Uterus (tissue), 2 donors: Measurements from ENCODE around the gene IRF1.

Experiments
- POLR2A ChIP-seq, 2 donors: fragments of 450-650 bp; IDR thresholded peaks; one replicate each; pipeline ENCODE4 v1.6.1; 2016; ENCODE audit warnings: antibody characterized with exemption in 2 of 2, mild to moderate bottlenecking in 1 of 2, moderate library complexity in 1 of 2
- TF ChIP-seq, protein P1 (sequence below), 4 experiments: fragments of 200-600 bp in 2 of 4; fragments of 450-650 bp in 2 of 4; sonication (generic) in 2 of 4; IDR thresholded peaks; one replicate each; pipeline ENCODE4 v1.5.1; 2016 to 2019; ENCODE audit warnings: antibody characterized with exemption in 4 of 4, mild to moderate bottlenecking in 2 of 4, moderate library complexity in 1 of 4

DNA sequence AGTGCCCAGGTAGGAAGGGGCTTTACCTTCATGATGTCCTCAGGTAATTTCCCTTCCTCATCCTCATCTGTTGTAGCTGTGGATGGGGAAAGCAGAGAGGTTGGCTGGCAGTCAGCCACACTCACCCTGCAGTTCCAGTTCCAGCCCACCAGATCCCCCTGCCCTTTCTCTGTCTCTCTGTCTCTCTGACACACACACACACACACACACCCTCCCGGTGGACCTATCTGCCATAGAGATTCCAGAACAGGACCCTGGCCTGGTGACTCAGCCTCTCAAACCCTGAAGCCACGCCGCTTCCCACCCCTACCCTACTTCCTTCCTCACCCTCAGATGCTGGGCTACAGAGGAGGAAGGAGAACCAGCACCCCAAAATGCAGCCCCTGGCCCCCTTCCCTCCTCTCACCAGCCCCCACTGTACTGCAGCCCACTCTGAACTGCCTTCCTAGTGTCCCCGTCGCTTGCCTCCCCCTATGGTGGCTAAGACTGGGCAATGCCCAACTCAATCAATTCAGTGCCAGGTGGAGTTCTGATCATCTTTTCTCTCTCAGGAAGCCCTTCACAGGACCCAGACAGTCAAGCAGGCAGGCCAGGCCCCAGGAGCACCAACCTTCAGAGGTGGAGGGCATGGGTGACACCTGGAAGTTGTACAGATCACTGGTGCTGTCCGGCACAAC, 4.8 kb downstream of the IRF1 start:
- TF ChIP-seq, protein P1, sequence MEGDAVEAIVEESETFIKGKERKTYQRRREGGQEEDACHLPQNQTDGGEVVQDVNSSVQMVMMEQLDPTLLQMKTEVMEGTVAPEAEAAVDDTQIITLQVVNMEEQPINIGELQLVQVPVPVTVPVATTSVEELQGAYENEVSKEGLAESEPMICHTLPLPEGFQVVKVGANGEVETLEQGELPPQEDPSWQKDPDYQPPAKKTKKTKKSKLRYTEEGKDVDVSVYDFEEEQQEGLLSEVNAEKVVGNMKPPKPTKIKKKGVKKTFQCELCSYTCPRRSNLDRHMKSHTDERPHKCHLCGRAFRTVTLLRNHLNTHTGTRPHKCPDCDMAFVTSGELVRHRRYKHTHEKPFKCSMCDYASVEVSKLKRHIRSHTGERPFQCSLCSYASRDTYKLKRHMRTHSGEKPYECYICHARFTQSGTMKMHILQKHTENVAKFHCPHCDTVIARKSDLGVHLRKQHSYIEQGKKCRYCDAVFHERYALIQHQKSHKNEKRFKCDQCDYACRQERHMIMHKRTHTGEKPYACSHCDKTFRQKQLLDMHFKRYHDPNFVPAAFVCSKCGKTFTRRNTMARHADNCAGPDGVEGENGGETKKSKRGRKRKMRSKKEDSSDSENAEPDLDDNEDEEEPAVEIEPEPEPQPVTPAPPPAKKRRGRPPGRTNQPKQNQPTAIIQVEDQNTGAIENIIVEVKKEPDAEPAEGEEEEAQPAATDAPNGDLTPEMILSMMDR (IDR thresholded peaks at IDR 0.05): no peak
- no peak for TF ChIP-seq POLR2A (IDR thresholded peaks at IDR 0.05)
